ENCODE results near the gene DAGLB. TPM values are rescaled to one million over a fixed set of nuclear protein-coding genes. Genes with fewer than 3 reads are reported as not detected.
A peak's percentile ranks its signal among the peaks of the same experiment; 100 is the strongest.
"Not testable (repeated sequence)": the region's sequence is repeated elsewhere in the genome, so short reads cannot be mapped to it uniquely, and the experiment has no call there.

DAGLB gene
- total RNA-seq, 1 donor from 2014 or later: 13.6 TPM

DNA sequence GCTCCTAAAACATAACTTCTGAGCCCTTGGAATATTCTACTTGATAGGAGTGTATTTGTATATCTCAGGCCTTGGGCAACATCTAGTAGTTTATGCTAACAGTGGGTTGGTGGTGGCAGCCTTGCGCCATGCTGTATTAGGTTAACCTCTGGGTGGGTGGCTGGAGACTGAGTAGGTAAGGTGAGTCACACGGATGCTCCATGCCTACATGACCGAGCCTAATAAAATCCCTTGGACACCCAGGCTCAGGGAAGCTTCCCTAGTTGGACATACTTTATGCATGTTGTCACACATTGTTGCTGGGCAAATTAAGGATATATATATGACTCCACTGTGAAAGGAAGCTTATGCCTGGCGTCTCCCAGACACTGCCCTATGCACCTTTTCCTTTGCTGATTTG lies 6.0 kb upstream of the DAGLB start:
- Histone ChIP-seq H3K36me3 (ENCODE audit: control insufficient read depth, insufficient read depth, low read length) (no peaks in the 10 kb centered on the region), H3K4me3 (ENCODE audit: low read depth, low read length) (no peak overlapping the region), H3K27me3 (ENCODE audit: control insufficient read depth, insufficient read depth, low read length) (no peaks in the 10 kb centered on the region)
- peak; percentile 87 for DNase-seq (ENCODE audit: low read depth)
- TF ChIP-seq, protein P1, sequence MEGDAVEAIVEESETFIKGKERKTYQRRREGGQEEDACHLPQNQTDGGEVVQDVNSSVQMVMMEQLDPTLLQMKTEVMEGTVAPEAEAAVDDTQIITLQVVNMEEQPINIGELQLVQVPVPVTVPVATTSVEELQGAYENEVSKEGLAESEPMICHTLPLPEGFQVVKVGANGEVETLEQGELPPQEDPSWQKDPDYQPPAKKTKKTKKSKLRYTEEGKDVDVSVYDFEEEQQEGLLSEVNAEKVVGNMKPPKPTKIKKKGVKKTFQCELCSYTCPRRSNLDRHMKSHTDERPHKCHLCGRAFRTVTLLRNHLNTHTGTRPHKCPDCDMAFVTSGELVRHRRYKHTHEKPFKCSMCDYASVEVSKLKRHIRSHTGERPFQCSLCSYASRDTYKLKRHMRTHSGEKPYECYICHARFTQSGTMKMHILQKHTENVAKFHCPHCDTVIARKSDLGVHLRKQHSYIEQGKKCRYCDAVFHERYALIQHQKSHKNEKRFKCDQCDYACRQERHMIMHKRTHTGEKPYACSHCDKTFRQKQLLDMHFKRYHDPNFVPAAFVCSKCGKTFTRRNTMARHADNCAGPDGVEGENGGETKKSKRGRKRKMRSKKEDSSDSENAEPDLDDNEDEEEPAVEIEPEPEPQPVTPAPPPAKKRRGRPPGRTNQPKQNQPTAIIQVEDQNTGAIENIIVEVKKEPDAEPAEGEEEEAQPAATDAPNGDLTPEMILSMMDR (IDR thresholded peaks at IDR 0.05; ENCODE audit: insufficient read depth, low read length, poor library complexity, severe bottlenecking): no peak

DNA sequence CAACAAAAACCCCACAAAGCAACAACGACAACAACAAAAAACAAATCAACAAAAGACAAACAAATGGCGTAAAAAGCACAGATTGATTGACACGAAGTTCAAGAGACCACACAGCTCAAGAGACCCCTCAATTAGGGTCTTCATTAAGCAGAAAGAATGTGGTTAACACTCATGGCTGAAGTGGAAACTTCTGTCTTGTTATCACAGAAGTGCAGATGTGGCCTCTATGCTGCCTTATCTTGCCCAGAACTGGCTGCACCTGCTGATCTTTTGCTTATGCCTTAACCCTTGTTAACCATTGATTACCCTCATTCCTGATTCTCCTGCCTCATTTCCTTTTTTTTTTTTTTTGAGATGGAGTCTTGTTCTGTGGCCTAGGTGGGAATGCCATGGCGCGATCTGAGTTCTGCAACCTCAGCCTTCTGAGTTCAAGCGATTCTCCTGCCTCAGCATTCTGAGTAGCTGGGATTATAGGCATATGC lies 3.5 kb upstream of the DAGLB start:
- no peak for DNase-seq (ENCODE audit: low read depth)
- Histone ChIP-seq H3K36me3 (ENCODE audit: control insufficient read depth, insufficient read depth, low read length) (no peaks in the 10 kb centered on the region), H3K27me3 (ENCODE audit: control insufficient read depth, insufficient read depth, low read length) (no peaks in the 10 kb centered on the region), H3K4me3 (ENCODE audit: low read depth, low read length) (no peak overlapping the region)
- TF ChIP-seq, protein P1 (IDR thresholded peaks at IDR 0.05; ENCODE audit: insufficient read depth, low read length, poor library complexity, severe bottlenecking): no peak

DNA sequence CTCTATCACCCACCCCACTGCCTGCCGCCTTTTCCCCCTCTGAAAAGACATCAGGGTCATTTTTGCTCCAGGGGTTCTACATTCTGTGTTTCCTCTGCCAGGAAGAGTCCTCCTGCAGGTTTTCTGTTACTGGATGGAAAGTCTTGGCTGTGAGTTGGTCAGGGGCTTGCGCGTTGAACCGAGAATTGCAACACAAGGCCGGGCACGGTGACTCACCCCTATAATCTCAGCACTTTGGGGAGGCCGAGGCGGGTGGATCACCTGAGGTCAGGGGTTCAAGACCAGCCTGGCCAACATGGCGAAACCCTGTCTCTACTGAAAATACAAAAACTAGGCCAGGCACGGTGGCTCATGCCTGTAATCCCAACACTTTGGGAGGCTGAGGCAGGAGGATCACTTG lies 2.8 kb upstream of the DAGLB start:
- H3K36me3 ChIP-seq (ENCODE audit: control insufficient read depth, insufficient read depth, low read length); H3K4me3 ChIP-seq (ENCODE audit: low read depth, low read length); H3K27me3 ChIP-seq (ENCODE audit: control insufficient read depth, insufficient read depth, low read length); DNase-seq (ENCODE audit: low read depth): not testable (repeated sequence)

DNA sequence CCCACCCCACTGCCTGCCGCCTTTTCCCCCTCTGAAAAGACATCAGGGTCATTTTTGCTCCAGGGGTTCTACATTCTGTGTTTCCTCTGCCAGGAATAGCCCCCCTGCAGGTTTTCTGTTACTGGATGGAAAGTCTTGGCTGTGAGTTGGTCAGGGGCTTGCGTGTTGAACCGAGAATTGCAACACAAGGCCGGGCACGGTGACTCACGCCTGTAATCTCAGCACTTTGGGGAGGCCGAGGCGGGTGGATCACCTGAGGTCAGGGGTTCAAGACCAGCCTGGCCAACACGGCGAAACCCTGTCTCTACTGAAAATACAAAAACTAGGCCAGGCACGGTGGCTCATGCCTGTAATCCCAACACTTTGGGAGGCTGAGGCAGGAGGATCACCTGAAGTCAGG lies 2.1 kb upstream of the DAGLB start:
- H3K4me3 ChIP-seq (ENCODE audit: low read depth, low read length); H3K27me3 ChIP-seq (ENCODE audit: control insufficient read depth, insufficient read depth, low read length); DNase-seq (ENCODE audit: low read depth); H3K36me3 ChIP-seq (ENCODE audit: control insufficient read depth, insufficient read depth, low read length): not testable (repeated sequence)

DNA sequence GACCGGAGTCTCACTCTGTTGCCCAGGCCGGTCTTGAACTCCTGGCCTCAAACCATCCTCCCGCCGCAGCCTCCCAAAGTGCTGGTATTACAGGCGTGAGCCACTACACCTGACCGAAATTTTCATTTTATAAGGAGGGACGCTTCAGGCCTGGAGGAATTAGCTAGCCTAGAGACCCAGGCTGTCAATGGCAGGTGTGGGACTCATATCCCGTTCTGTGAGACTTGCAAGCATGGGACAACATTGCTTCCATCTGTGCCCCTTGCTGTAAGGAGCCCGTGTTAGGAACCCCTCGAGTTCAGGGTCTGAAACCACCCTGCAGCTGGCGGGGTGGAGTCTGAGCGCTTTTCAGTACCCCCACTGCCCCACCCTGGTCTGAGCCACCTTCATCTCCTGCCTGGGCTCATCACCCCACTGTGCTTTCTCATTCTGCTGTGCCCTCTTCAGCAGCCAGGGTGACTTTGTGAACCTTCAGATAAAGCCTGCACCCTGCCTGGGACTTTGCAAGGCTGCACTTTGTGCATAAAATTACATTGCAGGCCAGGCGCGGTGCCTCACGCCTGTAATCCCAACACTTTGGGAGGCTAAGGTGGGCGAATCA lies 1.3 kb upstream of the DAGLB start:
- no peak for DNase-seq (ENCODE audit: low read depth)
- TF ChIP-seq, protein P1 (IDR thresholded peaks at IDR 0.05; ENCODE audit: insufficient read depth, low read length, poor library complexity, severe bottlenecking): no peak
- Histone ChIP-seq H3K4me3 (ENCODE audit: low read depth, low read length) (no peak overlapping the region), H3K27me3 (ENCODE audit: control insufficient read depth, insufficient read depth, low read length) (no peaks in the 10 kb centered on the region), H3K36me3 (ENCODE audit: control insufficient read depth, insufficient read depth, low read length) (no peaks in the 10 kb centered on the region)

DNA sequence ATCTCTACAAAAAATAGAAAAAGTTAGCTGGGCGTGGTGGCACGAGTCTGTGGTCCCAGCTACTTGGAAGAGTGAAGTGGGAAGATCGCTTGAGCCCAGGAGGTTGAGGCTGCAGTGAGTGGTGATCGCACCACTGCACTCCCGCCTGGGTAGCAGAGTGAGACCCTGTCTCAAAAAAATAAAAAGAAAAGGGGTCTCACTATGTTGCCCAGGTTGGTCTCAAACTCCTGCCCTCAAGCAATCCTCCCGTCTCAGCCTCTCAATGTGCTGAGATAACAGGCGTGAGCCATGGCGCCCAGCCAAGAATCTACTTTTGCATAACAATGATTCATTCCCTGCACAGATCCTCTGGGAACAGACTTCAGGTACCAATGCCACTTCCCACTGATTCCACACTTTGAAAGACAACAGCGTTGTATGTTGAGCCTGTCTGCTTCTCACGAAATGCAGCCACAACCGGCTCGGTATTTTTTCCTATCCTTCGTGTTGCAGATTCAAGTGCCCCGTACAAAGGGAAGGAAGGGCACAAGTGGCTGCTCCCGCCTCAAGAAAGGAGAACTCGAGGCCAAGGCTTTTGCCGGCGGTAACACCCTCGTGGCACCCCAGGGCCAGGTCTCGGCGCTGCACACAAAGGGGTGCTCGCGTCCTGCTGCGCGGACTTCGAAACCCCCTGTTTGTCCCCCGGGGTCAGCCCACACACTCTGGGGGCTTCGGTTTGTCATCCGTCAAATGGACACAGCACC lies 745 bp downstream of the DAGLB start:
- Histone ChIP-seq H3K36me3 (ENCODE audit: control insufficient read depth, insufficient read depth, low read length) (peaks cover 1% of the 10 kb centered on the region), H3K4me3 (ENCODE audit: low read depth, low read length) (peak overlapping the region; percentile 88), H3K27me3 (ENCODE audit: control insufficient read depth, insufficient read depth, low read length) (no peaks in the 10 kb centered on the region)
- peak; percentile 69 for DNase-seq (ENCODE audit: low read depth)
- TF ChIP-seq, protein P1 (IDR thresholded peaks at IDR 0.05; ENCODE audit: insufficient read depth, low read length, poor library complexity, severe bottlenecking): no peak
